ENCODE measurements around the gene ADD3. TPM values are rescaled to one million over a fixed set of nuclear protein-coding genes. Genes with fewer than 3 reads are reported as not detected.
A peak's percentile ranks its signal among the peaks of the same experiment; 100 is the strongest.

The ADD3 gene
- total RNA-seq, 4 donors from 2014 or later = 236 to 545 (median 314) TPM

GRCh38 chr10:109975244-109976190 is 32.3 kb upstream of the ADD3 start:
- DNase-seq = no peak
- Histone ChIP-seq H3K4me3 (no peak overlapping the region), H3K27me3 (no peaks in the 10 kb centered on the region), H3K27ac (peak overlapping the region in 3 of 4 donors; percentile 33 to 73 (median 42)), H3K9me3 (no peaks in the 10 kb centered on the region), H3K36me3 (no peaks in the 10 kb centered on the region), H3K4me1 (peaks cover 0 to 44% (median 2%) of the 10 kb centered on the region in 4 donors)
- TF ChIP-seq CTCF (IDR thresholded peaks at IDR 0.05) (no peak), POLR2A (IDR thresholded peaks at IDR 0.05) (no peak)

GRCh38 chr10:109976681-109977080 is 31.1 kb upstream of the ADD3 start:
- H3K27ac ChIP-seq = peak overlapping the region in 3 of 4 donors; percentile 63 to 90 (median 83)
- no peaks in the 10 kb centered on the region for H3K9me3 ChIP-seq
- H3K27me3 ChIP-seq = no peaks in the 10 kb centered on the region
- no peak overlapping the region for H3K4me3 ChIP-seq
- DNase-seq = no peak
- H3K4me1 ChIP-seq = peaks cover 0 to 46% (median 2%) of the 10 kb centered on the region in 4 donors
- no peak for TF ChIP-seq POLR2A (IDR thresholded peaks at IDR 0.05)
- no peak for TF ChIP-seq CTCF (IDR thresholded peaks at IDR 0.05)
- H3K36me3 ChIP-seq = no peaks in the 10 kb centered on the region

- no peak for TF ChIP-seq CTCF (IDR thresholded peaks at IDR 0.05)
- TF ChIP-seq POLR2A (IDR thresholded peaks at IDR 0.05) = peak; percentile 54 to 64
- Histone ChIP-seq H3K27ac (peak overlapping the region in 3 of 4 donors; percentile 63 to 90 (median 83)), H3K36me3 (no peaks in the 10 kb centered on the region), H3K9me3 (no peaks in the 10 kb centered on the region), H3K27me3 (no peaks in the 10 kb centered on the region), H3K4me3 (peak overlapping the region in 2 of 4 donors; percentile 18 to 26), H3K4me1 (peaks cover 0 to 45% (median 3%) of the 10 kb centered on the region in 4 donors)
- DNase-seq = peak in 2 of 3 donors; percentile 77 to 87
These were observed 30.4 kb upstream of the ADD3 start for GRCh38 chr10:109977382-109977806.

GRCh38 chr10:109978481-109978880 is 29.3 kb upstream of the ADD3 start:
- DNase-seq = peak in 2 of 3 donors; percentile 39 to 83
- no peak overlapping the region for H3K4me3 ChIP-seq
- no peaks in the 10 kb centered on the region for H3K36me3 ChIP-seq
- TF ChIP-seq POLR2A (IDR thresholded peaks at IDR 0.05) (no peak), CTCF (IDR thresholded peaks at IDR 0.05) (peak; percentile 15 to 87 (median 74))
- H3K27ac ChIP-seq = peak overlapping the region in 2 of 4 donors; percentile 63 to 83
- no peaks in the 10 kb centered on the region for H3K9me3 ChIP-seq
- H3K4me1 ChIP-seq = peaks cover 0 to 38% (median 1%) of the 10 kb centered on the region in 4 donors
- H3K27me3 ChIP-seq = no peaks in the 10 kb centered on the region

- H3K9me3 ChIP-seq = no peaks in the 10 kb centered on the region
- TF ChIP-seq CTCF (IDR thresholded peaks at IDR 0.05) (no peak), POLR2A (IDR thresholded peaks at IDR 0.05) (no peak)
- H3K27ac ChIP-seq = no peak overlapping the region
- H3K4me3 ChIP-seq = no peak overlapping the region
- no peaks in the 10 kb centered on the region for H3K36me3 ChIP-seq
- no peaks in the 10 kb centered on the region for H3K27me3 ChIP-seq
- DNase-seq = no peak
- peaks cover 0 to 38% (median 1%) of the 10 kb centered on the region in 4 donors for H3K4me1 ChIP-seq
These were observed 28.6 kb upstream of the ADD3 start for GRCh38 chr10:109979215-109979614.

Data from Peyer's patch (tissue), 4 donors.